Mucosa of gallbladder (tissue), 1 donor: ENCODE data around the gene HCRTR1. TPM values are rescaled to one million over a fixed set of nuclear protein-coding genes. Genes with fewer than 3 reads are reported as not detected.

Experiments used
- DNase-seq: peaks from one replicate; pipeline ENCODE4 v3.0.0-alpha.2; 2020; ENCODE audit warnings: low spot score
- total RNA-seq: library from RNA; stranded (reverse); gene quantifications from one replicate; pipeline ENCODE4 v1.2.1, GENCODE V29; 2021
- donor health status: DM: no; HTN: no; CAD: no.

Gene HCRTR1
- total RNA-seq, 1 donor from 2014 or later: not detected

DNA sequence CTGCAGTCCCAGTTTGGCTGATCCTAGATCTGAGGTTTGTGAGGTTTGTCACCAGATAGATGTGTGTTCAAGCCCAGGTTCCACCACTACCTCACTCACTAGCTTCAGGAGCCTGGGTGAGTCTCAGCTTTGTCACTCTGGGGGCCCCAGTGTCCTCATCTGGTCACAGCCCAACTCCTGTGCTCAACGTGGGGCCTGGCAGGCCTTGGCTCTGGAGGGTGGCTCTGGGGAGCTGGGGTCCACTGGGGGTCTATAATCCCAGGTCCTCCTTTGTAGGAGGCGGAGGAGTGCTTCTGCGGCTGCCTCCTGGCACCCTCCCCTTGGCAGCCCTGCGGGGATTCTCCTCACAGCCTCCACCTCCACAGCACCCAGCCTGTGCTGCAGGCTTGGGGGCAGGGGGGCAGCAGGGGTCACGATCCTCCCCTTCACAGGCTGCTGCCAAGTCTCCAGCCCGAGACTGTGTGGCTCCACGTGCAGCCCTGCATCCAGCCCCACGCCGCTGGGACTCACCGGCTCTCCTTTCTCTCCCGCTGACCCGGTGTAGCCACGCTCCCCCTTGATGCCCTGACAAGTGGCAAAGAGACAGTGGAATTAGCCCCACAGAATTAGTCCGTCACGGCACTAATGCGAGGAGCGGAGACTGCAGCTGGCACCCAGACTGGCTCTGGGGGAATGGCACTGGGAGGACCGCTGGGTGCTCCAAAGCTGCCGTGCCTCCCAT is 49.7 kb downstream of the HCRTR1 start:
- DNase-seq: no peak

DNA sequence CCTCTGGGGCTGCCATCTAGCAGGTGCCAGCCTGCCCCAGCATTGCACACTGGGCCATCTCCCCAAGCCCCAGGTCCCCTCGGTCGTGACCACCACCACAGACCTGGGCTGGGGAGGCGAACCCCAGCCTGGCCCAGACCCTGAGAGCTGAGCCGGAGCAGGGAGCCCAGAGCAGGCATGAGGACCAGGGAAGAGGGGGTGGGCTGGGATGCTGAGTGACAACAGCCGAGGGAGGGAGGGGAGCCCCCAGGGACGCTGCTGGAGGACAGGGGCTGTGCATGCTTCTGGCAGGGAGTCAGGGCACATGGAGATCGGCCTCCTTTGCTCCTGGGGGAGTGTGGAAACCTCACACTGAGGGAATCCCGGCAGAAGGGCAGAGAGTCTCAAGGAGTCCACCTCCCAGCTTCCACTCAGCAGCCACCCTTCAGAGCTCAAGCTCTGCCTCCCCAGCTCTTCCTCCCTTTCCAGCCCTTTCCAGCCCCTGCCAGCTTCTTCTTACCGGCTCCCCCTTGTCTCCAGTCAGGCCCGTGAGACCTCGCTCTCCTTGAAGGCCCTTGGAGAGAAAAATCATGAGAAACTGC is 50.9 kb downstream of the HCRTR1 start:
- no peak for DNase-seq

DNA sequence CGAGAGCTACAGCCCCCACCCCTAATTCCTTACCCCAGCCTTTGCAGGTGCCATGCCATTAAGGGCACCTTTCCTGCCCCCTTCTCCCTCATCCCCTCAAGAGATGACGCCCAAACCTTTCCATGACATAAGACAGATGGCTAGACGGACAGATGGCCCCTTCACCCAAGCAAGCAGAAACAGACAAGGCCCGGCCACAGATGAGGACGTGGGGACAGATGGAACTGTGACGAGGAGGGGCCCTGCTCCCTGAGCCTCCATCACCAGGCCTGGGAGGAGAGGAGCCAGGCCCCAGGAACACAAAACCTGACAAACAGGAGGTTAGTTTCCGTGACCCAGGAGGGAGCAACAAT is 51.9 kb downstream of the HCRTR1 start:
- no peak for DNase-seq

DNA sequence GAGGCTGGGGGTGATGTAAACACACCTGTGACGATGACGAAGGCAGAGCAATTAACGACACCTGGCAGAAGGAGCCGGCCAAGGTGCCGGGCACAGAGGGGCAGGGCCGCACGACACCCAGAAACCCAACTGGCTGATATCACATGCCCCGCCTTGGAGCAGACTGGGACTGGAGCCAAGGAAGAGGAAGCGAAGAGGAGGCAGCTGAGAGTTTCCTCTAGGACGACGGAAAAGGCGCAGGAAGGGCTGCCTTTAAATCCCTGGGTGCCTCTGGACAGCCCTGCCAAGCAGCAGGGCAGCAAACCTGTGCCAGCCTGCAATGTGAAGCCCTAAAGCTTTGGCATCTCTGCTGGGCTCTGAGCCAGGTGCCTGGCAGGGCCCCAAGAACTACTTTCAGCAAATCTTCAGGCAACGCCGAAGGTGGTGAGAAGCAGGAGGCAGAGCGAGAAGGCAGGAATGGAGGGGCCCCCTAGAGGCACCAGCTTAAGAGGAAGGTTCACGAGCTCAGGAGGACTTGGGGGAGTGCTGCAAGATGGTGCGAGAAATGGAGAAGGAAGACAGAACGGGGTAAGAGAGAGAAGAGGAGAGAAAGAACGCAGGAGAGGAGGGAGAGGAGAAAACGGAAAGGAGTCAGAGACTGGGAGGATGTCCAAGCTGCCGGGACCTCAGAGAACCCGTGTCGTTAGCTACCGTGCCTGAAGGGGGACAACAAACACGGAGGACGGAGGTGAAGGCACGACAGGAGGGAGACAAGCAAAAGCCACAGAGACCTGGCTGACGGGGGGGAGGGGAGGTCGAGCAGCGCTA is 52.5 kb downstream of the HCRTR1 start:
- peak; percentile 88 for DNase-seq

DNA sequence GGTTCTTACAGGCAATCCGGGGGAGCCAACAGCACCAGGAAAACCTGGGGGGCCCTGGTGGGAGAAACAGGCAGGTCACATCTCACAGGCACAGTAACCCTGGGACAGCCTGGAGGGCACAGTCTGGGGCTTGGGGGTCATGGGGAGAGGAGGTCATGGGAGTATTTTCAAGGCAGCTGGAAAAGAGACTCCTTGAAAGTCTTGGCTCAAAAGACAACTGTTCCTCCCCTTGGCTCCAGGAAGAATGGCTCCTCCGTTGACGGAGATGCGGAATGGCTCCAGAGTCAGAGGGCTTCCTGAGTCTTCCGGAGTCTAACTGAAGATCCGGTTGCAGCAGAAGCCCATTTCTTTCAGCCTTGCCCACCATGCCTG is 53.1 kb downstream of the HCRTR1 start:
- DNase-seq: no peak

DNA sequence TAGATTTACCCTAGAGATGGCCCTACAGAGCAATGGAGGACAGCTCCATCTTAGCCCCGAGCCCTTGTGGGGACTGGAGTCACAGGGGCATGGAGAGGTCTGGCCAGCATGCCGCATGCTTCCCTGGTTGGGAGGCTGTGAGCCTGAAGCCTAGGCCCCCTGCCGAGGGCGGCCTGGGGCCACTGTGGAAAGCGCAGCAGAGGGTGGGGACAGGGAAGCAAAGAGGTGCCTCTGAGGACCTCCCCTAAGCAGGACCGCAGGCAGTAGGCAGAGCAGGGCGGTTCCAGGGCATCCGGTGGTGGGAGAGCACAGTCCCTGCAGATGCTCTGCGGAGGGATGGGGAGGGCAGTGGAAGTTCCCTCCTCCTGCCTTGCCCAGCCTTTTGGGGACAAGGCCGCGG is 53.7 kb downstream of the HCRTR1 start:
- no peak for DNase-seq

DNA sequence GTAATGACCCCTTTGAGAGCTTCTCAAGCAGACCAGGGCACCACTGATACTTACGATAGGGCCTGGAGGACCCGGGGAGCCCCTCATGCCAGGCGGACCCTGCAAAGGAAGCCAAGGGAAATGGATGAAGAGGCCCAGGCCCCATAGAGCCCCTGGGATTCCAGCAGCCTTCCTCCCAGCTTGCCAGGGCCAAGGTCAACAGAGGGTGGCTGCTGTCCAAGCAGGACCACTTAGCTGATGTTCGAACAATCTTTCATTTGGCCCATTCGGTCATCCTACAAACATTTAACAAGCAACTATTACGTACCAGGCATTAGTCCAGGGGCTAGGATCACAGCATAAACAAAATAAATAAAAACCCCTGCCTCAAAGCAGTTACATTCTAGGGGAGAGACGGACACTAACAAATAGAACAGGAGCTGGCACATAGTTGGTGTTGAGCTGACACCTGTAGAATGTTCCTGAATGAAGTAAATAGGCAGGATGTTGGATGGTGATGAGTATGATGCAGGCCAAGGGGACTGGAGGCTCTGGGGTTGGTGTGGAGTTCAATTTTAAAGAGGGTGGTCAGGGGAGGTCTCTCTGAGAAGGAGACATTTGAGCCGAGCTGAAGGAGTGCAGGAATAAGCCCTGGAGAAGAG is 54.2 kb downstream of the HCRTR1 start:
- DNase-seq: no peak

DNA sequence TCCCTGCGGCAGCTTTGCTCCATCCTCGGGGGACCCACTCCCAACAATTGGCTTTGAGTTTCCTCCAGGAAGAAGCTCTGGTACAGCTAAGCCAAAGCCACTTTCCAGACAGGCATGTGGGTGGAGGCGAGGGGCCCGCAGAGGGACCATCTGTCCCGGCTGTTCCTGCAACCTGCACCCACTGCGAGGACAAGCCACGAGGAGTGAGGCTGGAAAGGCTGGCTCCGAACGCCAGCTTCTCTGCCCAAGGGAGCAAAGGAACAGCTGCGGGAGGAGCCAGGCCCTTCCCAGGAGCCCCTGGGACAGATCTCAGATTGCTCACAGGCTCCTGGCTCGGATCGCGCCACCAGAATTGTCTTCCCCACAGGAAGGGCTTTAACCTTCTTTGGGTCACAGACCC is 55.5 kb downstream of the HCRTR1 start:
- DNase-seq: no peak

DNA sequence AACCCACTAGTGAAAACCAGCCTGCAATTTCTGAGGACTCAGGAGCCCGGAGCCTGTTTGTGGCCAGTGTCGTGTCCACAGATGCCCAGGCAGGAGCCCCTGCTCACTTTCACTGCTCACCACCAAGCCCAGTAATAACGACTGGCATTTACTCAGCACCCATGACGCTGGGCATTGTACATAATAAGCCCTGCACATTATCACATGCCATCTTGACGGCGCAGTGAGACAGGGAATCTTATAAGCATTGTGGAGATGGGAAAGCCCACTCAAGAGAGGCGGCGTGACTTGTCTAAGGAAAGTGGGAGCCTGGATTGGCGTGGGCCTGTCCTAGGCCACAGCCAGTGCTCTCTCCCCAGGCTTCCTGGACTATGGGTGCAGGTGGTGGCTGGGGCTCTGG is 55.9 kb downstream of the HCRTR1 start:
- DNase-seq: no peak

DNA sequence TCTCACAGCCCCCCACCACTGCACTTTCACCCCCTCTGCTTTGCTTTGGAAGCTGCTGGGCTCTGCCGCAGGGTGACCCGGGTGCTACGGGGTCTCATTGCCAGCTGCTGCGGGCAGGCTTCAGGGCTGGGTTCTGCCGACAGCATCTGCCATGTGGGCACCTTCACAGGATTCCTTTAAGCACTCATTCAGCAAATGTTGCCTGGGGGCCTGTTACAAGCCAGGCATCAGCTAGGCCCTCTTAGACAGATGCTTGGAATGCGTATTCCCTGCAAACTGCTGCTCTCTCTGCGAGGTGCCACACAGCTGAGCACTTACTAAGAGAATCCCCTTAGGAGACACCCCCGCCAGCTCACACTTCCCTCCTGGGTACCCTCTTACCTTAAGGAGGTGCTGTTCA is 57.1 kb downstream of the HCRTR1 start:
- no peak for DNase-seq

DNA sequence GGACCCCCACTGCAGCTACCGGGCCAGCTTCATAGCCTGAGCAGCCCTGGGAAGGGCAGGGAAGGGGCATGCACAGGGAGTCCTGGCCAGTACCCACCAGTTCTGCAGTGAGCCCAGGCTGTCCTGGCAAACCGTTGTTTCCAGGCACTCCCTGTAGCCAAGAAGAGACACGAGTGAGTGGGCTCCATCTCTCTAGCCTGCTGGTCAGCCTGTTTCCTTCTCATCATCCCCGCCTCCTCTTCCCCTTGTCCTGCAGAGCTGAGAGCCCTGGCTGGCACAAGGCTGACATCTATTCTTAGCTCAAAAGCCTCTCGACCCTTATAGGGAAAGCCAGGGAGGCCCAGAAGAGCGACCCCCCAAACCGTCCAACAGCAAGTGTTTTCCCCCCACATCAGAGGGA is 57.7 kb downstream of the HCRTR1 start:
- no peak for DNase-seq

DNA sequence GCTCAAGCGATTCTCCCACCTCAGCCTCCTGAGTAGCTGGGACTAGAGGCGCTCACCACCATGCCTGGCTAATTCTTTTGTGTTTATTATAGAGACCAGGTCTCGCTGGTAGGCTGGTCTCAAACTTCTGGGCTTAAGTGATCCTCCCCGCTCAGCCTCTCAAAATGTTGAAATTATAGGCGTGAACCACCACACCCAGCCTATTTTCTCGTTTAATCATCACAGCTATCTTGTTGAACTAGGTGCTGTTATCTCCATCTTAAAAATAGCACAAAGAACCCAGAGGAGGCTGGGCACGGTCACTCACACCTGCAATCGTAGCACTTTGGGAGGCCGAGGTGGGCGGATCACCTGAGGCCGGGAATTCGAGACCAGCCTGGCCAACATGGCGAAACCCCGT is 58.3 kb downstream of the HCRTR1 start:
- DNase-seq: no peak

Other genes starting within 250 kb of the HCRTR1 start
- 13.3 TPM for gene FABP3, start 244.6 kb upstream of the HCRTR1 start, total RNA-seq
- gene SERINC2, start 204.5 kb upstream of the HCRTR1 start, total RNA-seq: 122 TPM
- gene TINAGL1, start 41.2 kb upstream of the HCRTR1 start, total RNA-seq: 169 TPM
- gene PEF1, start 27.2 kb downstream of the HCRTR1 start, total RNA-seq: 66.3 TPM
- 52.5 TPM for gene COL16A1, start 86.3 kb downstream of the HCRTR1 start, total RNA-seq
- 6.0 TPM for gene ADGRB2, start 146.7 kb downstream of the HCRTR1 start, total RNA-seq
- 1.8 TPM for gene SPOCD1, start 198.3 kb downstream of the HCRTR1 start, total RNA-seq